Breast epithelium (tissue), 4 donors: ENCODE results near the gene ERGIC3. TPM values are rescaled to one million over a fixed set of nuclear protein-coding genes. Genes with fewer than 3 reads are reported as not detected.

ENCODE experiments used
- DNase-seq, 2 donors: peaks; one replicate each; pipeline ENCODE4 v3.0.0-alpha.2; 2019; ENCODE audit warnings: low spot score in 2 of 2
- H3K27ac ChIP-seq, 2 donors: fragments of 200-600 bp; sonication (generic) in 1 of 2; one replicate each; pipeline ENCODE4 v1.5.1; 2016 to 2019; ENCODE audit warnings: mild to moderate bottlenecking in 1 of 2
- H3K27me3 ChIP-seq, 2 donors: fragments of 200-600 bp; sonication (generic) in 1 of 2; one replicate each; pipeline versions ENCODE4 v1.5.1 to v1.6.0; 2017 to 2019; ENCODE audit warnings: control low read depth in 1 of 2, mild to moderate bottlenecking in 1 of 2
- H3K36me3 ChIP-seq: fragments of 200-600 bp; one replicate; pipeline ENCODE4 v1.5.1; 2019
- H3K4me1 ChIP-seq, 2 donors: fragments of 200-600 bp; sonication (generic); one replicate each; pipeline ENCODE4 v1.5.1; 2016 to 2019; ENCODE audit warnings: control low read depth in 1 of 2
- H3K4me3 ChIP-seq, 3 donors: fragments of 200-600 bp; sonication (generic); 1 replicate in 2 of 3; 2 replicates in 1 of 3; pipeline ENCODE4 v1.5.1; 2016 to 2019; ENCODE audit warnings: mild to moderate bottlenecking in 3 of 3, moderate library complexity in 2 of 3
- H3K9me3 ChIP-seq, 2 donors: fragments of 200-600 bp; sonication (generic) in 1 of 2; one replicate each; pipeline ENCODE4 v1.5.1; 2016 to 2019; ENCODE audit warnings: control low read depth in 1 of 2
- CTCF ChIP-seq, 3 donors: fragments of 450-650 bp; IDR thresholded peaks; one replicate each; pipeline ENCODE4 v1.5.1; 2016 to 2017; ENCODE audit warnings: antibody characterized with exemption in 3 of 3, mild to moderate bottlenecking in 3 of 3, moderate library complexity in 3 of 3
- POLR2A ChIP-seq: fragments of 450-650 bp; IDR thresholded peaks from one replicate; pipeline ENCODE4 v1.6.1; 2016; ENCODE audit warnings: antibody characterized with exemption, mild to moderate bottlenecking, moderate library complexity
- POLR2AphosphoS5 ChIP-seq, 3 donors: sonication (generic); formaldehyde crosslinking; IDR thresholded peaks; one replicate each; pipeline ENCODE4 v1.6.1; 2017; ENCODE audit warnings: antibody characterized with exemption in 3 of 3
- intact Hi-C: fragments of 100-400 bp; cut with DNase I; formaldehyde crosslinking; loops from one replicate; pipeline ENCODE4 v1.15.1; 2023; ENCODE audit warnings: low total_unique reads
- total RNA-seq, 3 donors: library from RNA; depleted of rRNA; stranded (reverse); fragments of >200 nt; gene quantifications; one replicate each; pipeline ENCODE4 v1.1.0, GENCODE V29; 2016

ERGIC3 gene
- total RNA-seq, 3 donors from 2014 or later, result 221 to 243 (median 239) TPM

- Histone ChIP-seq H3K27ac (no peak overlapping the region), H3K36me3 (no peaks in the 10 kb centered on the region), H3K4me3 (no peak overlapping the region), H3K9me3 (peaks cover 5 to 11% of the 10 kb centered on the region in 2 donors), H3K4me1 (no peaks in the 10 kb centered on the region), H3K27me3 (no peaks in the 10 kb centered on the region)
- no peak for TF ChIP-seq CTCF (IDR thresholded peaks at IDR 0.05)
- no peak for DNase-seq
- intact Hi-C loops, result no loop called here
Observed at GRCh38 chr20:35571555-35571954, 29.7 kb downstream of the ERGIC3 start.

- no peak overlapping the region for H3K27ac ChIP-seq
- H3K9me3 ChIP-seq, result peaks cover 5 to 11% of the 10 kb centered on the region in 2 donors
- H3K36me3 ChIP-seq, result no peaks in the 10 kb centered on the region
- no peak for DNase-seq
- intact Hi-C loops, result no loop called here
- no peaks in the 10 kb centered on the region for H3K27me3 ChIP-seq
- TF ChIP-seq CTCF (IDR thresholded peaks at IDR 0.05) (no peak), POLR2AphosphoS5 (IDR thresholded peaks at IDR 0.05) (no peak), POLR2A (no peak)
- H3K4me3 ChIP-seq, result no peak overlapping the region
- H3K4me1 ChIP-seq, result no peaks in the 10 kb centered on the region
Observed at GRCh38 chr20:35572838-35573237, 31.0 kb downstream of the ERGIC3 start.

GRCh38 chr20:35575958-35576357, 34.1 kb downstream of the ERGIC3 start:
- no peaks in the 10 kb centered on the region for H3K36me3 ChIP-seq
- intact Hi-C loops, result no loop called here
- no peak overlapping the region for H3K27ac ChIP-seq
- no peak for DNase-seq
- no peak overlapping the region for H3K4me3 ChIP-seq
- TF ChIP-seq CTCF (IDR thresholded peaks at IDR 0.05), result no peak
- no peak for TF ChIP-seq POLR2AphosphoS5 (IDR thresholded peaks at IDR 0.05)
- TF ChIP-seq POLR2A, result no peak
- no peaks in the 10 kb centered on the region for H3K4me1 ChIP-seq
- H3K9me3 ChIP-seq, result peaks cover 5 to 11% of the 10 kb centered on the region in 2 donors
- H3K27me3 ChIP-seq, result no peaks in the 10 kb centered on the region

- no peak for DNase-seq
- no peaks in the 10 kb centered on the region for H3K4me1 ChIP-seq
- H3K27me3 ChIP-seq, result no peaks in the 10 kb centered on the region
- H3K27ac ChIP-seq, result no peak overlapping the region
- no peaks in the 10 kb centered on the region for H3K36me3 ChIP-seq
- TF ChIP-seq POLR2AphosphoS5 (IDR thresholded peaks at IDR 0.05) (no peak), CTCF (IDR thresholded peaks at IDR 0.05) (no peak), POLR2A (no peak)
- intact Hi-C loops, result no loop called here
- peaks cover 10 to 11% of the 10 kb centered on the region in 2 donors for H3K9me3 ChIP-seq
- H3K4me3 ChIP-seq, result no peak overlapping the region
Observed at GRCh38 chr20:35576816-35577215, 34.9 kb downstream of the ERGIC3 start.

- TF ChIP-seq POLR2A (no peak), POLR2AphosphoS5 (IDR thresholded peaks at IDR 0.05) (no peak), CTCF (IDR thresholded peaks at IDR 0.05) (no peak)
Observed at GRCh38 chr20:35578469-35578868, 36.6 kb downstream of the ERGIC3 start.

More at GRCh38 chr20:35578469-35578868, 36.6 kb downstream of the ERGIC3 start:
- Histone ChIP-seq H3K27me3 (no peaks in the 10 kb centered on the region), H3K27ac (no peak overlapping the region), H3K36me3 (no peaks in the 10 kb centered on the region), H3K4me1 (no peaks in the 10 kb centered on the region), H3K4me3 (no peak overlapping the region), H3K9me3 (peaks cover 0 to 7% of the 10 kb centered on the region in 2 donors)
- intact Hi-C loops, result no loop called here
- no peak for DNase-seq
